Mucosa of gallbladder (tissue), 1 donor: ENCODE data around the gene UTS2R. TPM values are rescaled to one million over a fixed set of nuclear protein-coding genes. Genes with fewer than 3 reads are reported as not detected.

ENCODE experiments used
- total RNA-seq: library from RNA; stranded (reverse); gene quantifications from one replicate; pipeline ENCODE4 v1.2.1, GENCODE V29; 2021
- donor health status: DM: no; HTN: no; CAD: no.

Gene UTS2R
- total RNA-seq, 1 donor from 2014 or later: not detected

Other genes with a start within 250 kb of the UTS2R start
- gene CCDC57, start 158.9 kb upstream of the UTS2R start, total RNA-seq: 56.9 TPM
- 95.7 TPM for gene SLC16A3, start 142.7 kb upstream of the UTS2R start, total RNA-seq
- 161 TPM for gene CSNK1D, start 98.1 kb upstream of the UTS2R start, total RNA-seq
- gene CD7, start 54.2 kb upstream of the UTS2R start, total RNA-seq: 12.0 TPM
- gene SECTM1, start 38.0 kb upstream of the UTS2R start, total RNA-seq: 8.5 TPM
- gene TEX19, start 12.5 kb upstream of the UTS2R start, total RNA-seq: not detected
- 55.1 TPM for gene HEXD, start 46.6 kb downstream of the UTS2R start, total RNA-seq
- gene OGFOD3, start 46.8 kb downstream of the UTS2R start, total RNA-seq: 45.6 TPM
- 114 TPM for gene CYBC1, start 79.0 kb downstream of the UTS2R start, total RNA-seq
- 80.0 TPM for gene NARF, start 87.0 kb downstream of the UTS2R start, total RNA-seq
- 51.0 TPM for gene FOXK2, start 148.0 kb downstream of the UTS2R start, total RNA-seq